Activated naive CD8-positive, alpha-beta T cell treated with anti-CD3 and anti-CD28 coated beads, Interleukin-2, amount 10 ng/mL, durations not matched to agents 7 days and 5 days (primary cell): ENCODE measurements around the gene KDM5A. TPM values are rescaled to one million over a fixed set of nuclear protein-coding genes. Genes with fewer than 3 reads are reported as not detected.
"Not testable (repeated sequence)": the region's sequence is repeated elsewhere in the genome, so short reads cannot be mapped to it uniquely, and the experiment has no call there.

Experiments used
- ATAC-seq: fragments of 150-1000 bp; cut with Tn5 transposase; one replicate; pipeline ENCODE4 v1.10.0; 2021; ENCODE audit warnings: low read depth, moderate library complexity
- POLR2A ChIA-PET: fragments of 350-600 bp; sonication (Branson Sonifier 250); formaldehyde crosslinking; loops from one replicate; lab custom pipeline; 2021; ENCODE audit warnings: antibody characterized with exemption; lab: Charles Lee
- DNase-seq: peaks from one replicate; pipeline ENCODE4 v3.0.0; 2021
- H3K27ac Mint-ChIP-seq: one replicate; pipeline ENCODE4 v1.8.0; 2022; ENCODE audit warnings: mild to moderate bottlenecking, mixed read lengths
- H3K27me3 Mint-ChIP-seq: one replicate; pipeline ENCODE4 v1.8.0; 2022; ENCODE audit warnings: mild to moderate bottlenecking, moderate library complexity, mixed read lengths
- H3K36me3 Mint-ChIP-seq: one replicate; pipeline ENCODE4 v1.8.0; 2021; ENCODE audit warnings: mild to moderate bottlenecking, mixed read lengths
- H3K4me1 Mint-ChIP-seq: one replicate; pipeline ENCODE4 v1.8.0; 2021; ENCODE audit warnings: mixed read lengths
- H3K4me3 Mint-ChIP-seq: one replicate; pipeline ENCODE4 v1.8.0; 2022; ENCODE audit warnings: mild to moderate bottlenecking, moderate library complexity, mixed read lengths
- H3K9me3 Mint-ChIP-seq: one replicate; pipeline ENCODE4 v1.8.0; 2021; ENCODE audit warnings: mixed read lengths
- total RNA-seq, 2 experiments: library from RNA; stranded (reverse); gene quantifications; one replicate each; pipeline ENCODE4 v1.2.3, GENCODE V29; 2021

KDM5A gene
- total RNA-seq, 2 experiments from 2014 or later: 105 to 116 TPM

GRCh38 chr12:237026-237815, 151.9 kb downstream of the KDM5A start:
- POLR2A ChIA-PET: no interaction called here
- no peak for ATAC-seq
- no peaks in the 10 kb centered on the region for H3K36me3 Mint-ChIP-seq
- no peak overlapping the region for H3K4me3 Mint-ChIP-seq
- no peaks in the 10 kb centered on the region for H3K27me3 Mint-ChIP-seq
- no peak overlapping the region for H3K27ac Mint-ChIP-seq
- H3K4me1 Mint-ChIP-seq: no peaks in the 10 kb centered on the region
- peaks cover 10% of the 10 kb centered on the region for H3K9me3 Mint-ChIP-seq
- no peak for DNase-seq

GRCh38 chr12:236445-236844, 152.7 kb downstream of the KDM5A start:
- POLR2A ChIA-PET: no interaction called here
- H3K36me3 Mint-ChIP-seq: no peaks in the 10 kb centered on the region

GRCh38 chr12:235967-236366, 153.2 kb downstream of the KDM5A start:
- H3K4me1 Mint-ChIP-seq, POLR2A ChIA-PET: not testable (repeated sequence)

More at GRCh38 chr12:236445-236844, 152.7 kb downstream of the KDM5A start:
- no peak for DNase-seq
- H3K27me3 Mint-ChIP-seq: no peaks in the 10 kb centered on the region
- H3K4me3 Mint-ChIP-seq: no peak overlapping the region
- peaks cover 10% of the 10 kb centered on the region for H3K9me3 Mint-ChIP-seq
- no peak for ATAC-seq
- H3K27ac Mint-ChIP-seq: no peak overlapping the region
- H3K4me1 Mint-ChIP-seq: no peaks in the 10 kb centered on the region

GRCh38 chr12:234891-235415, 154.2 kb downstream of the KDM5A start:
- Mint-ChIP-seq H3K27ac (no peak overlapping the region), H3K36me3 (no peaks in the 10 kb centered on the region), H3K4me3 (no peak overlapping the region), H3K9me3 (peaks cover 10% of the 10 kb centered on the region), H3K4me1 (no peaks in the 10 kb centered on the region), H3K27me3 (no peaks in the 10 kb centered on the region)
- ATAC-seq (no peak), DNase-seq (no peak)
- POLR2A ChIA-PET: no interaction called here

More at GRCh38 chr12:235967-236366, 153.2 kb downstream of the KDM5A start:
- not testable (repeated sequence) for ATAC-seq, H3K36me3 Mint-ChIP-seq, DNase-seq, H3K27me3 Mint-ChIP-seq, H3K27ac Mint-ChIP-seq, H3K4me3 Mint-ChIP-seq
- peaks cover 10% of the 10 kb centered on the region for H3K9me3 Mint-ChIP-seq

- no peak overlapping the region for H3K4me3 Mint-ChIP-seq
- no peaks in the 10 kb centered on the region for H3K27me3 Mint-ChIP-seq
- DNase-seq (no peak), ATAC-seq (no peak)
- no peak overlapping the region for H3K27ac Mint-ChIP-seq
- no peaks in the 10 kb centered on the region for H3K36me3 Mint-ChIP-seq
- H3K4me1 Mint-ChIP-seq: no peaks in the 10 kb centered on the region
- POLR2A ChIA-PET: no interaction called here
- peaks cover 10% of the 10 kb centered on the region for H3K9me3 Mint-ChIP-seq
Measured at GRCh38 chr12:234019-234418, 155.1 kb downstream of the KDM5A start.

GRCh38 chr12:233615-233968, 155.5 kb downstream of the KDM5A start:
- DNase-seq (no peak), ATAC-seq (no peak)
- Mint-ChIP-seq H3K9me3 (peaks cover 10% of the 10 kb centered on the region), H3K4me1 (no peaks in the 10 kb centered on the region), H3K36me3 (no peaks in the 10 kb centered on the region), H3K27ac (no peak overlapping the region), H3K27me3 (peaks cover under 1% of the 10 kb centered on the region), H3K4me3 (no peak overlapping the region)
- POLR2A ChIA-PET: no interaction called here

GRCh38 chr12:232731-233614, 156.1 kb downstream of the KDM5A start:
- peaks cover 10% of the 10 kb centered on the region for H3K9me3 Mint-ChIP-seq
- DNase-seq: no peak
- no peak overlapping the region for H3K27ac Mint-ChIP-seq
- H3K27me3 Mint-ChIP-seq: peaks cover 3% of the 10 kb centered on the region
- POLR2A ChIA-PET: no interaction called here
- H3K36me3 Mint-ChIP-seq: no peaks in the 10 kb centered on the region
- ATAC-seq: no peak
- H3K4me1 Mint-ChIP-seq: no peaks in the 10 kb centered on the region
- H3K4me3 Mint-ChIP-seq: no peak overlapping the region

- no peaks in the 10 kb centered on the region for H3K4me1 Mint-ChIP-seq
- H3K36me3 Mint-ChIP-seq: no peaks in the 10 kb centered on the region
- H3K27me3 Mint-ChIP-seq: peaks cover 3% of the 10 kb centered on the region
- DNase-seq (no peak), ATAC-seq (no peak)
- POLR2A ChIA-PET: no interaction called here
- peaks cover 7% of the 10 kb centered on the region for H3K9me3 Mint-ChIP-seq
- no peak overlapping the region for H3K4me3 Mint-ChIP-seq
- H3K27ac Mint-ChIP-seq: no peak overlapping the region
Measured at GRCh38 chr12:230925-231671, 158.0 kb downstream of the KDM5A start.

Other genes starting within 250 kb of the KDM5A start
- not detected for gene SLC6A12, start 175.2 kb downstream of the KDM5A start, total RNA-seq
- gene SLC6A13, start 126.5 kb downstream of the KDM5A start, total RNA-seq: under 1 TPM; 0.68 to 0.69 TPM
- 10 to 100 TPM; 14.6 to 15.9 TPM for gene CCDC77, start 12.3 kb upstream of the KDM5A start, total RNA-seq
- 1 to 10 TPM; 4.3 to 4.4 TPM for gene B4GALNT3, start 70.6 kb upstream of the KDM5A start, total RNA-seq